DOHH2 (cell line): Measurements from ENCODE around the gene PRRG3.

Experiments used
- EZH2phosphoT487 ChIP-seq: fragments of 200-600 bp; sonication (generic); IDR thresholded peaks from 2 replicates; pipeline ENCODE4 v1.6.1; 2017; ENCODE audit warnings: borderline replicate concordance, mild to moderate bottlenecking, antibody characterized with exemption, low read length, moderate library complexity, mixed read lengths
- TF ChIP-seq, protein P1 (sequence below): fragments of 200-600 bp; sonication (generic); IDR thresholded peaks from one replicate; pipeline ENCODE4 v1.5.1; 2014; ENCODE audit warnings: antibody characterized with exemption, mild to moderate bottlenecking, low read depth, low read length; ENCODE audit not compliant: poor library complexity, severe bottlenecking

DNA sequence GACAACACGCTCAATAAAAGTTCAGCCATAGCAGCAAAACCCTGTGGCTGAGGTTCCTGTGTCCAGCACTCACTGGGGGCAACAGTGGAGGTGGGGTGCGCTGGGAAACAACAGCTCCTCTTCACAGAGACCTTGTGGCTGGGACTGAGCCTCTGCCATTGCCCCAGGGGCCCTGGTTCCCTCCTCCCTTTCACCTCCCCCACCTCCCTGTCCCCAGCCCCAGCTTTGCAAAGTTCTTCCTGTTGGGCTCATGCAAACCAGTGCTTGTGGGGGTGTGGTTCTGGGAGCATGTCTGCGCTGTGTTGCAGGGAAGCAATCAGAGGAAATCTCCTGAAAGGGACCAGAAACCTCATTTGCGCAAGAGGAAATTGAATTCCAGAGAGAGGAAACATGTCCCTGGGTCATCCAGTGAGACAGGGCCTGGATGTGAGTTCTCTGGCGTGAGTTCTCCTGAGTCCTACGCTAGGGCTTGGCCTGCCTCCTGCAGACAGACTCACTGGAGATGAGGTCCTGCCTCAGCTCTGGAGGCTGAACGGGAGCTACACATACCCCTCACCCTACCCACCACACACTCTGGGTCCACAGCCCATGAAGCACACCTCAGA lies 28.0 kb downstream of the PRRG3 start:
- TF ChIP-seq, protein P1, sequence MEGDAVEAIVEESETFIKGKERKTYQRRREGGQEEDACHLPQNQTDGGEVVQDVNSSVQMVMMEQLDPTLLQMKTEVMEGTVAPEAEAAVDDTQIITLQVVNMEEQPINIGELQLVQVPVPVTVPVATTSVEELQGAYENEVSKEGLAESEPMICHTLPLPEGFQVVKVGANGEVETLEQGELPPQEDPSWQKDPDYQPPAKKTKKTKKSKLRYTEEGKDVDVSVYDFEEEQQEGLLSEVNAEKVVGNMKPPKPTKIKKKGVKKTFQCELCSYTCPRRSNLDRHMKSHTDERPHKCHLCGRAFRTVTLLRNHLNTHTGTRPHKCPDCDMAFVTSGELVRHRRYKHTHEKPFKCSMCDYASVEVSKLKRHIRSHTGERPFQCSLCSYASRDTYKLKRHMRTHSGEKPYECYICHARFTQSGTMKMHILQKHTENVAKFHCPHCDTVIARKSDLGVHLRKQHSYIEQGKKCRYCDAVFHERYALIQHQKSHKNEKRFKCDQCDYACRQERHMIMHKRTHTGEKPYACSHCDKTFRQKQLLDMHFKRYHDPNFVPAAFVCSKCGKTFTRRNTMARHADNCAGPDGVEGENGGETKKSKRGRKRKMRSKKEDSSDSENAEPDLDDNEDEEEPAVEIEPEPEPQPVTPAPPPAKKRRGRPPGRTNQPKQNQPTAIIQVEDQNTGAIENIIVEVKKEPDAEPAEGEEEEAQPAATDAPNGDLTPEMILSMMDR: no peak
- TF ChIP-seq EZH2phosphoT487: no peak
